GM12872 (cell line): ENCODE data around the gene KRTAP21-3.

ENCODE experiments used
- CTCF ChIP-seq: IDR thresholded peaks from 3 replicates; pipeline ENCODE4 v1.5.1; 2011; ENCODE audit warnings: low read depth, mild to moderate bottlenecking, low read length, moderate library complexity; ENCODE audit not compliant: insufficient read depth

The KRTAP21-3 gene

GRCh38 chr21:30695956-30696355 is 22.6 kb downstream of the KRTAP21-3 start:
- TF ChIP-seq CTCF: no peak

- TF ChIP-seq CTCF: no peak
Observed at GRCh38 chr21:30689822-30690221, 28.8 kb downstream of the KRTAP21-3 start.

DNA sequence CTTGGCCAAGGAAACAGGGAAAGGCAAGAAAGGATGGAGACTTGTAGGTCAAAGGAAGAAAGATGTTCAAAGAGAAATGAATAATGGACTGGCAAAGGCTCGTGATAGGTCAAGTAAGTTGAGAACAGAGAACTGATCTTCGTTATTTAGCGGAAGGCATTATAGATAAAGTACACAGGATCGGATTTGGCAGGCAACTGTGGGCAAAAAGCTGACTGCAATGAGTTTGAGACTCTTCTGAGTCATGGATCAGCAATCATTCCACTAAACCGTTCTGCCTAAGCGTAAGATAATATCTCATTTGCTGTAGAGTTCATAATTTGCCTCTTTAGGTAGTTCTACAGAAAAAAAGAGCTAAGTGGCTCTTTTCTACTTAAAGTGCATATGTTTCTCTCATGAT is 34.1 kb downstream of the KRTAP21-3 start:
- no peak for TF ChIP-seq CTCF

DNA sequence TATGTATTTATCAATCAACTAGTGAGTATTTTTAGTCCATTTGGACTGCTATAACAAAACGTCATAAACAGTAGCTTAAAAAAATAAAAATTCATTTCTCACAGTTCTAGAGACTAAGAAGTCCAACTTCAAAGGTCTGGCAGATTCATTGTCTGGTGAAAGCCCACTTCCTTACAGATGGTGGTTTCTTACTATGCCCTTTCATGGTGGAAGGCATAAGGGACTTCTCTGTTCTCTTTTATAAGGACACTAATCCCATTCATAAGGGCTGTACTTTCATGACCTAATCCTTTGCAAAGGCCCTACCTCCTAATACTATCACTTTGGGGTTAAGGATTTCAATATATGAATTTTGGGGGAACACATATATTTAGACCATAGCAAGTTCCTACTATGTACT is 38.0 kb downstream of the KRTAP21-3 start:
- no peak for TF ChIP-seq CTCF

DNA sequence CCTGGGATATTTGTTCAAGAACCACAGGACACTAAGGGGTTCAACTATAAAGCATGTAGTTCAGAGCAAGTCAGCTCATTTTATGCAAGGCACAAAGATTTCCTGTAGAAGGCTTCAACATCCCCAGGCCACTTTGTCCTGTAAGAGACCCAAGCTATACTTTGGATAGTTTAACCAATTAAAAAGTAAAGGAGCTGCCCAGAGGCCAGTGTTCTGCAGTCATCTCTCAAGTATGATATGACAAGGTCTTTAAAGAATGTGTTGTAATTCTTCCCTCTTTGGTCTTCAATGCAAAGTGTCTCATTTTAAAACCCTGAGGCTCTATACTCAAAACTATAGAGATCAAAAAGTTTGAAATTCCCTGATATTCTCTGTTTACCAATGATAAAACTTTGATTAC is 41.8 kb downstream of the KRTAP21-3 start:
- TF ChIP-seq CTCF: no peak

DNA sequence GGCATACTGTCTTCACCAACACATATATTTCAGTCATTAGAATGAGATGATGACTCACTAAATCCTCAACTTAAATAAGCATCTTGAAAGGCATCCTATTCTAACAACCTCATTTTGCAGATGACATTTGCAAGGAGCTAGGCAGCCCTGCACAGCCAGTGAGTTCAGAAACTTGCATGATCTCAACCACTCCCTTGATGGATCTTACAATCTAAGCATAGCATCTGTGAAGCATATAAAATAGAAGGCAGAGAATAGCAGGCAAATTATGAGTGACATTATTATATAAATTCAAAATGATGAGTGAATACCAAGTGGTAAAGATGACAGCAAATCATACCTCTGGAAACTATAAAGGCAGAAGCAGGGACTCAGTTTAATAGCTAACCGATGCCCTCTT is 44.3 kb downstream of the KRTAP21-3 start:
- no peak for TF ChIP-seq CTCF

GRCh38 chr21:30672985-30673650 is 45.5 kb downstream of the KRTAP21-3 start:
- TF ChIP-seq CTCF: no peak
